Forelimb muscle (tissue), 1 donor: ENCODE measurements around the gene HSFX3. TPM values are rescaled to one million over a fixed set of nuclear protein-coding genes. Genes with fewer than 3 reads are reported as not detected.
"Not testable (repeated sequence)": the region's sequence is repeated elsewhere in the genome, so short reads cannot be mapped to it uniquely, and the experiment has no call there.

ENCODE experiments used
- DNase-seq: peaks from one replicate; pipeline ENCODE4 v3.0.0-alpha.2; 2013; ENCODE audit warnings: low read depth
- polyA plus RNA-seq: library from polyadenylated mRNA; unstranded; fragments of 120-200 nt; gene quantifications from one replicate; pipeline ENCODE4 v1.2.1, GENCODE V29; 2013; ENCODE audit not compliant: insufficient read length

HSFX3 gene, protein sequence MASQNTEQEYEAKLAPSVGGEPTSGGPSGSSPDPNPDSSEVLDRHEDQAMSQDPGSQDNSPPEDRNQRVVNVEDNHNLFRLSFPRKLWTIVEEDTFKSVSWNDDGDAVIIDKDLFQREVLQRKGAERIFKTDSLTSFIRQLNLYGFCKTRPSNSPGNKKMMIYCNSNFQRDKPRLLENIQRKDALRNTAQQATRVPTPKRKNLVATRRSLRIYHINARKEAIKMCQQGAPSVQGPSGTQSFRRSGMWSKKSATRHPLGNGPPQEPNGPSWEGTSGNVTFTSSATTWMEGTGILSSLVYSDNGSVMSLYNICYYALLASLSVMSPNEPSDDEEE
- polyA plus RNA-seq: 1.1 TPM

DNA sequence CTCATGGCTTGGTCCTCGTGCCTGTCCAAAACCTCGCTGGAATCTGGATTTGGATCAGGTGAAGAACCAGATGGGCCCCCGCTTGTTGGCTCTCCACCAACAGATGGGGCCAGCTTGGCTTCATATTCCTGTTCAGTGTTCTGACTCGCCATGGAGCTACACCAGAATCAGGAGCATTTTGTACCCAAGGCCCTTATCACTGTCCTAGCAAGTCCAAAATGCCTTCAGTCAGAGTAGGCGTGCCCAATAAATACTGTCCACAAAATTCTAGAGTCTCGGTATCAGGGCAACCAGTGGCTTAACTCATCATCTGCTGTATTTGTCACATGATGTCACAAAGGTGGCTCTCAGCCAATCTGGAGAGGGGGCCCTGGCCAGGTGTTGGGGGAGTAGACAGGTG, at the start of gene HSFX3:
Gene HSFX3, minus strand, starts transcription at position 224 of the 400 bp plus-strand sequence. Its CDS starts 72 bp downstream, at position 152.
- DNase-seq: not testable (repeated sequence)

DNA sequence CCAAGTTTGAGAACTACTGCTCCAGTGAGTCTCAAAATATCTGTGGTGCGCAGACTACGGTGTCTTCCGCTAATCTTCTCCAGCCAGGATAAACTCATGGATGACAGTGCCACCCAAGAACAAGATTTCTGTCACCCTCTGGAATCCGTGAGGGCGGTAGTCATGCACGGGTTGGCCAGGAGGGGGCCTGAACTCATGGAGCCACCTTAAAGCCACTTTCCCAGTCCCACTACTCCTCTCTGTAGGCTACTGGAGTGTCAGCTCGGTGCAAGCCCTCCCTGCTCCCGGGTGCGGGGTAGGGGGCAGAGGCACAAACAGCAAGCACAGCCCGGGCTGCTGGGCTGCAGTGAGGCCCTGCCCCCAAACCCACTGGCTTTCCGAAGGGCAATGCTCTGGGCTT, 48.9 kb upstream of the HSFX3 start:
- DNase-seq: not testable (repeated sequence)

DNA sequence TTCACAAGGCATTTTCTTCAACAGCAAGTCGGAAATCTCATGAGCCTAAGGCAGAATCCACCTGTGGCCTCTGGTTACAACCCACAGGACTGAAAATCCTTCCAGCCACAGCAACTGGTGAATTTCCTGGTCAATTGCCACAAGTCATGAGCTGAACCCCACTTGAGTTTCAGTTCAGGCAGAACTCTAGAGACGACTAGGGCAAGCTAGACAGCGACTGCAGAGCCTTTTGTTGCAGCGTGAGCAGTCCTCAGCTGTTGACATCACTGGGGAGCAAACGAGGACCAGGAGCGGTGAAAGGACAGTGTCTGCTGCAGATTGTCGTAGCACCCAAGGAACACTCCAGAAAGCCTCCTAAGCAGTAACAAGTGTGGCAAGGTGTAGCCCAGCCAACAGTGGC, 46.2 kb upstream of the HSFX3 start:
- DNase-seq: not testable (repeated sequence)

DNA sequence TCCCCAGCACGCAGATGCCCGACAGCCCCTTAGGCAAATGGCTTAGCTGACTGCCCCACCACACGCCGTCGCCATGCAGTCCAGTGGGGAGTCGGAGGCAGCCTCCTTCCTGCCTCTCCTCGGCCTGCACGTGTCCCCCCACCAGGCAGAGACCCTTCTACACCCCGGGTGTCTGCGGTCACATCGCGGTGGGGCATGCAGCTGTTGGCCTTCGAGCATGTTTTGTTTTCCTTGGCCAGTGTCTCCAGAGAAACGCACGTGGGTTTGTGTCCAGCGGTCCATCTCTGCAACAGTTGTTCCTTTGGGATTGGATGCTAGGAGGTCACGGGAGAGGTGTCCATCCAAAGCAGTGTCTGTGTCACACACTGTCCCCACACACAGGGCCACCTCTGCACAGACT, 45.5 kb upstream of the HSFX3 start, which contains the start of gene HSFX2:
Gene HSFX2, minus strand, starts transcription at position 101 of the 400 bp plus-strand sequence. CDS start 614 bp downstream, outside the sequence.
- DNase-seq: not testable (repeated sequence)

DNA sequence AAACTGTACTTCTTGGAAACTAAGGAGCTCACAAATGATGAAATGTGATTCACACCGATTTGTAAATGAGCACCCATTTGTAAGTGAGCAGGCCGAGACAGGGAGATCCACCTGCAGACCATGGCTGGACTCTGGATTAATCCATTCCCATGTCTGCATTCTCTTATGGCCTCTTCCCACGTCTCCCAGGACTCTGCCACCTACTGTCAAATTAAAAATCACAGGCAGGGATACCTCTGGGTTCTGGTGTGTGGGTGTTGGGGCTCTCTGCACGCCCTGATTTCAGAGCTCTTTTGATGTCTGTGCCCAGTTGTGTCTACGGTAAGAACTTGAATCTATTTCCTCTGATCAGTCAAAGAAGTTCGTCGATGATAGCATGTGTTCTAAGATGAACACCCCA, 41.3 kb upstream of the HSFX3 start:
- not testable (repeated sequence) for DNase-seq

DNA sequence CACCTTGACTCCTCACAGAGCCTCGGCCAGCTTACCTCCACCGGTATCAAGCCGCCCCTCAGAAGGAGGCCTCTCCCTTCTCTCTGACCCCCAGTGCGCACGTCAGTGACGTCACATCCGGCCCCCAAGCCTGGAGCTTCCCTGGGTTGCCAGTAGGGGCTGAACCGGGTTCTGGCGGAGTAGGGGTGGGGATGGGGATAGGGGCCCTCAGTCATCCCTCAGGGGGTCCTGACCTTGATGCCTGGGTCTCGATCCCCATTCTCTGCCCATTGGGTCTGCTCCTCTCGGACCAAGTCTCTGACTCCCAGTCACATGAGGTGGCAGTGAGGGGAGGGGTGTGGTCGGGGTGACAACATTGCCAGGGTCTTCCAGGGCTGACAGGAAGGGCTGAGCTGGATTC, 37.6 kb upstream of the HSFX3 start, which contains the start of gene MAGEA9B:
Gene MAGEA9B, minus strand, starts transcription at position 101 of the 400 bp plus-strand sequence. CDS start 4,280 bp downstream, outside the sequence.
- DNase-seq: not testable (repeated sequence)

DNA sequence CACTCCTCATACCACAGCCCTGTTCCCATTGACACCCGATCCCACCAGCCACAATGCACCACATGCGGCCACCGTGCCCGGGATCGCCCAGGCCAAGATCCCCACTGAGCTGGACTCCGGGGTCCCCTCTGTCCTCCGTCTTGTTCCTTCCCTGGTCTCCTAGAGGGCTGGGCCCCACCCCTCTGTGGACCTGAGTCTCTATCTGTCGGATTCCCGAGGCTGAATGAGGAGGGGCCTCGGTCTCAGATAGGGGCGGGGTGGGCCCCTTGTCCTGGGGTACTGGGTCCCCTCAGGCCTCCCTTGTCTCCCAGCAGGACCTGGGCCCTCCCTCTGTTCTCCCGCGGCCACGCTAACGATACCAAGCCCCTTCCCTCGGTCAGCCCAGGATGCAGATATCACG, 35.9 kb upstream of the HSFX3 start:
- not testable (repeated sequence) for DNase-seq

DNA sequence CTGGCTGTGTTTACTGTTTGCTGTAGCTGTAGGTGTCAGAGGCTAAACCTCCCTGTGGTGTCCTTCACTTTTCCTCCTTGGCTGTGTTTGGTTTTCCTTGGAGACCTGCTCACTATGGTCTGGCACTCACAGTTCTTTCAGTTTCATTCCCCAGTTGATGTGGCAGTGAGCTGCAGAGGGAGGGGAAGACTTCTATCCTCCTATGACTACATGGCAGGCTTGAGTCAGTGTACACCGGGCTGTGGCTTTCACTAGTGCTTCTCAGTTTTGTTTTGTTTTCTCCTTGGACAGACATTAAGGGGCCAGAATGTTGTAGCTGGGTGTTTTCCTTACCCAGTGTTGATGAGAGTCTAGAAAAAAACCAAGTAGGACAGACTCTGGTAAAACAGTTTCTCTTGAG, 23.7 kb upstream of the HSFX3 start:
- DNase-seq: not testable (repeated sequence)

DNA sequence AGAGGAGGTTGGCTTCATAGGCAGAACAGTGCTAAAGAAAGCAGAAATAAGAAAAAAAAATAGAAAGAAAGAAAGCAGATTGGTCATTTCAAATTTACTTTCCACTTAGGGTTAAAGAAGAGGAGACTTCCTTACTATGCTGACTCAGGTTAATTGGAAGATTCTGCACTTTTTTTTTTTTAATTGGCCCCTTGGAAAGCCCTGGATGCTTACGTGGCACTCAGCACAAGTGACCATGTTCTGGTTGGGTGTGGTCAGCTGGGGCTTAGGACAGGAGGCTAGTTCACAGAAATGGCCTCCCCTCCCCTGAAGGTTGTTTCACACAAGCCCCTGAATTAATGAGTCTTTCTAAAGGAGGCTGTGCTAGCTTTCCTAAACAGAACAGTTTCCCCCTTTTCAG, 23.0 kb upstream of the HSFX3 start:
- DNase-seq: no peak

DNA sequence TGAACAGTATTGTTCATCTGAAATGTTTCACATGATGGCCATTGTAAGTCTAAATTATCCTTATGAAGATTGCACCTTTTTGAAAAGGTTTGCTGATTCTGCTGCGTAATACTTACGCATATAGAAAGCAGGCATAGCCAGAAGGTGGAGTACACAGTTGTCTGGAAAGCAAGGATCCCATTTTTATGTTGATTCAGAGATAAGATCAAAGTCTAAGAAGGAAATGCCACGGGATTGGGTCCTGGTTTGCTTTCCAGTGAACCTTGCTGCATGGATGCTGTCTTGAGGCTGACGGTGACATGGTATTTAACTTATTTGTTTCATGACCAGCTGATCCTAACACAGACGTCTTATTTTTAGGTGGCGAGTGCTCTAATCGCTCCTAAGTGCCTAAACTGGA, 22.0 kb upstream of the HSFX3 start:
- no peak for DNase-seq

DNA sequence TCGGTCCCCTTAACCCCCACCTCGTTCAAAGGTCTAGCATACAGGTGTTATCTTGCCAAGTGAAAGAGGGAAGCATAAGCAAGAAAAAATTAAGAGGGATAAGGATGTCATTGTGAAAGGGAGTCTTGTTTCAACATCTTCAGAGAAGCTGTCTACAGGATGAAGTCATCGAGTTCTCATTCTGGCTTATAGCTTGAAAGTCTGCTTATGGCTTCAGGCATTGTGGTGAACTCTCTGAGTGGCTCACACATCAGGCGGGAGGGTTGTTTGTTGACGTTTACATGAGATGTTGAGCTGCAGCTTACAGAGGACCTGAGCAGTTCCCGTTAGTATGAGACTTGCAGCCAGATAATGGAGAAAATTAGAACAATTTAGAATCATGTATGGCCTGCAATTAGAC, 20.9 kb upstream of the HSFX3 start:
- DNase-seq: no peak

DNA sequence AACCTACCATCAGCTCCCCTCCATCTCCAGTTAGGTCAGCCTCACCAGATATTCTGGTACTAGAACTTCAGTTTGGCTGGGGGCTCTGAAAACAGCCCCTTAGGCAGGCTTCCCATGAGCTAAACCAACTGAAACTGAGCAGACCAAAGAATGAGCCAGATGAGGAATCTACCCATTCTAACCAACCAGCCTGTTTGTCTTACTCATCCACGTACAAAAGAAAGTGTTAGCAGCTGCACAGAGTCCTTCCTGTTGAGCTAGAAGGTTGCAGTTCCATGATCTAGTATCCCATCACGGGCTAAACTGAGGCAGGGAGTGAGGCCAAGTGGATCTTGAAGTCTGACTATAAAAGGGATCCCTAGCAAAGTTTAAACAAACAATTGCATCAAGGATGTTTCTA, 20.0 kb upstream of the HSFX3 start:
- DNase-seq: no peak

DNA sequence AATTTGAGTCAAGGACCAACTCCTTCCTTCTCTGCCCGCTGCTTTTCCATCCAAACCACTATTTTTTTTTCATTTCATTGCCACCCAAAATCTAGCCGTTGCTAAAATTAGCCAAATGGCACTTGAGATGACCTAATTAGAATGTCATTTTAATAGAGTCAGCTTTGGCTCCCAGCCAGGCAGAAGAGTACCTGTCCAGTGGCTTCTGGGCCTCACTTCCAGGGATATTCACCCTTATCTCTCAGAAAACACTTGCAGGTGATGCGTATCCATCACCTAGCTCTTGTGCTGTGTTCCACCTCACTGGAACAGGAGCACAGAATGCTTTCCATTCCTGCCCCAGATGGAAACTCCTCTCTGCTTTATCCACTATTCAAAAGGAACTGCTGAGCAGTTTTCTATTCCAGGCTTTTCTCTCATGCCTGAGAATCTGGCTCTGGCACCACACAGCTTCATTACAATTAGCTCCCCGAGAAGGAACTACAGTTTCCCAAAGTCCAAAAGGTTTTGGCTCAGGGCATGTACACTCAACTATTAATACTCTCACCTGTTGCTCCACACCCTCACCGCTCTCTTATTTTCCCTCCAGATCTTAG, 19.1 kb upstream of the HSFX3 start:
- no peak for DNase-seq

DNA sequence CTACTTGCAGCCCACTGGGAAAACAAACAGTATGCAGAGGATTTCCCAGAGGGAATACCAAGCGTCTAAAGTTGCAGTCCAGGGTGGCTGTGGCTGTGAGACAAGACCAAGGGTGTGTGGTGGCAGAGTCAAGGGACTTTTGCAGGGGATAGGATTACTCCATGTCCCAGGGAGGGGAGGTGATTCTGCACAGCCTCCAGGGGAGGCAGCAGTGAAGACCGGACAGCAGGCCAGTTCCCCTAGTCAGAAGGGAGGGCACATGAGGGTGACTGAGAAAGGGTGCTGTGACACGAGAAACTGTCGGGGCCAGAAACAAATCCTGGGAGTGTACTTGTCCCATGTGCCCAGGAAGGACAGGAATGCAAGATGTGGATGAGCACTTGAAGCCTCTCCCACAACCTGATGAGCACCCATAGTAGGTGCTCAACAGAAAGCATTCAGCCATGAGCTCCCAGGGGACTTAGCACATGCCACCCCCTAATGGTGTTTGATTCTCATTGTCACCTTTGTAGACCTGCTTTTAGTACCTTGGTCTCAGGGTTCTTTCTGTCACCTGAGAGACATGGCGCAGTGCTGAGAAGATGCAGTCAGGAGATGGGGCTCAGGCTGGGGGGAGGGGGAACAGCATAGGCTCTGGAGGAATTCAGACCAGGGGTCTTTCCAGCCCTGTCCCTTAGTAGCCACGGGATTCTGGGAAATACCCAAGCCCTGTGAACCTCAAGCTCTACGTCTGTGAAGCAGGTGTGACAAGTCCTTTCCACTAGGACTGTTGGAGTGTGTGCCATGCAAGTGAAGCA, 18.1 kb upstream of the HSFX3 start:
- no peak for DNase-seq

DNA sequence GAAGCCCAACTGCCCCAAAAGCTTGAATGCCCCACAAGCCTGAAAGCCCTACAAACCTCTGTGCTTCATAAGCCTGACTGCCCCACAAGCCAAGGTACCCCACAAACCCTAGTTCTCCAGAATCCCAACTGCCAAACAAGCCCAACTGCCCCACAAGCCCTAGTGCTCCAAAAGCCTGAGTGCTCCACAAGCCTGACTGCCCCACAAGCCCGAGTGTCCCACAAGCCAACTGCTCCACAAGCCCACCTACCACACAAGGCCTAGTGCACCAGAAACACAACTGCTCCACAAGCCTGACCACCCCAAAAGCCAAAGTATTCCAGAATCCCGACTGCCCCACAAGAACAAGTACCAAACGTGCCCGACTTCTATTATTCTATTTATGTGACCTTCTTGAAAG, 13.6 kb upstream of the HSFX3 start:
- no peak for DNase-seq

DNA sequence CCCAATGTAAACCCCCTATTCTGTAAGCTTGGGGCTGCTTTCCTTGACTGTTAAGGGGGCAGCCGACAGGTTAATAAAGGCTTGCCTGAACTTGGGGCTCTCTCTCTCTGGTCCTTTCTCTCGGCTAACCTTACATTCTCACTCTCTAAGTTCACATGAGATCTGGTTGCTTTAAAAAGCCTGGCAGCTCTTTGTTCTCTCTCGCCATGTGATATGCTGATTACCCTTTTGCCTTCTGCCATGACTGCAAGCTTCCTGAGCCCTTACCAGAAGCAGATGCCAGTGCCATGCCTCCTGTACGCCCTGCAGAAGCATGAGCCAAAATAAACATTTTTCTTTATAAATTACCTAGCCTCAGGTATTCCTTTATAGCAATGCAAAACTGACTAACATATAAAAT, 5.5 kb upstream of the HSFX3 start:
- not testable (repeated sequence) for DNase-seq

DNA sequence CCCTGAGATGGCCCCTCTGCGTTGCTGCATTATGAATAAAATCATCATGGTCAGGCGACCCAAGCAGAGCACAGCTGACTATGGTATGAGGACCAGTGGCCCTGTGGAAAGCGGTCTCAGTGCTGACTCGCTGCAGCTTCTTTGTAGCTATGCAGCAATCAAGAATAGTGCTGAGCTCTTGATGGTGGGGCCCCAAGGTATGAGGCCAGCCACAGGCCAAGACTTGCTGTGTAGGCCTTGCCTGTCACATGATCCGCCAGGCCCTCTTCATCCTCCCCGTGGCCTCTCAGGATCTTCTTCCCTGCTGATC, 2.2 kb upstream of the HSFX3 start:
- not testable (repeated sequence) for DNase-seq

DNA sequence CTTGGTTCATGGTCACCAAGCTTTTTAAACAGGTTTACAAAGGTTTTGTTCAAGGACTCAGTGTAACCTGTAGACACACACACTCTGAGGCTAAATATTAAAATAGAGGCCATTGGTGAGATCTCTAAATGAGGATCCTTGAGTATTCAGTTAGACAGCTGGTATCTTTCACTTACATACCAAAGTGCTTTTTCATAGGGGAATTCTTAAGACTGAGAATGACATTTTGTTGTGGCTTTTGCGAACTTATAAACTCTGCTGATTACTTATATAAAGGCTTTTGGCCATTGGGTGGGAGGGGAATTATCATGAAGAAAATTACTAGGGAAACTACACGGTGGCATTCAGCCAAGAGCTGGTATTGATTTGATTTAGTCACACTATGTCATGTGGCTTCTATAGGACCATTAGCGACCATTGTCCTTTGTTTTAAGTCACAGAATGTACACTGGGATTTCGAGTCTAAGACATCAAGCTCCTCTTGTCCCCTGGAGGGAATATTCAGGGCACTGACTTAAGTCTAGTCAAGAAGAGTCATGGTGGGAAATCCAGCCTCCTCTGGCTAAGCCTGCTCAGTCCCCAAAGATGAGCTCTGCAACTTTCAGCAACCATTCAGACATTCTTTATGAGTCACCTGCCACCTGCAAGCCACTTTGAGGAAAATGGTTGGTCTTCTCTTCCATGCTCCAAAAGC, 1.7 kb upstream of the HSFX3 start:
- not testable (repeated sequence) for DNase-seq

DNA sequence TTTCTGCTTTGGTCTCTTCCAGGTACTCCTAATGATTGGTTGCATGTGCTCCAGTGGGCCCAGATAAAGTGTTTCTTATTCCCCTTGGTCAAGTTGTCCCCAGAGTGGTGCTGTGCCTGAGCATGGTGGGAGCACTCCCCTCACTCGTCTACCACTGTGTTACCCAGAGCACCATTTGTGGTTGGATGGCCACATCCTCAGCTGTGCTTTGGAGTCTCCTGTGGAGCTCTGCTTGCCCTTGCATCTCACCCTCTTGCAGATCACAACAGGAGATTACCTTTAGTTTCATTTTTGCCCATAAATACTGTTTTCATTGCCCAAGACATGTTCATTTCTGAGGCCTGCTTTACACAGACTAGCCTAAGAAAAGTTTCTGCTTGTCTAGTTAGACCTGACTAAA, 730 bp upstream of the HSFX3 start:
- not testable (repeated sequence) for DNase-seq

DNA sequence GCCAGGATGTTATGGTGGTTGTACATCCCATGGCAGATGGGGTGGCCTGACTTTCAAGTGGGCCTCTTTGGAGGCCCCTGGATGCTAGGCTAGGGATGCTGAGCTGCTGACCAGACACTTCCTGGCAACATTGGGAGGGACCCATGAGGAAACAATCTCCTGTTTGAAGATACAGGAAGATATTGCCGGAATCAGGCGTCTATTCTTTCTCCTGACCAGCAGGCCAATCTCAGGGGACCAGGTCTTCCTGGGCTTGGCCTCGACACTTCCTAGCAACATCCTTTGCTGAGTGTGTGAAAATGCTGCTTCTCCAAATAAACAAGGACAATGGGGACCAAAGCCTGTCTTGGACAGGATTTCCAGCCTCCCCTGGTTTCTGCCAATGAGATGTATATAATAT, 1.9 kb downstream of the HSFX3 start:
- not testable (repeated sequence) for DNase-seq

DNA sequence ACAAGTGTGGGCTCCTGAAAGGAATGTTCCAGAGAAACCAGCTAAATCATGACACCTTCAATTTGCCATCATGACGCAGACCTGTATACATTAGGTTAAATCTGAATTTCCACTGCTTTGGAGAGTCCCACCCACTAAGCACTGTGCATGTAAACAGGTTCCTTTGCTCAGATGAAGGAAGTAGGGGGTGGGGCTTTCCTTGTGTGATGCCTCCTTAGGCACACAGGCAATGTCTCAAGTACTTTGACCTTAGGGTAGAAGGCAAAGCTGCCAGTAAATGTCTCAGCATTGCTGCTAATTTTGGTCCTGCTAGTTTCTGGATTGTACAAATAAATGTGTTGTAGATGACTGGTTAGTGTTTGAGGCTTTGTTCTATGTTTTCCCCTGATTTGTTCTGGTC, 2.8 kb downstream of the HSFX3 start:
- not testable (repeated sequence) for DNase-seq
